HG02763 (cell line): Measurements from ENCODE around the gene EGFL8.

Source experiments
- ATAC-seq: cut with Tn5 transposase; IDR thresholded peaks from one replicate; pipeline ENCODE4 v1.9.1; 2021; ENCODE audit warnings: mild to moderate bottlenecking, moderate library complexity; ENCODE audit not compliant: unreplicated experiment

Gene EGFL8

DNA sequence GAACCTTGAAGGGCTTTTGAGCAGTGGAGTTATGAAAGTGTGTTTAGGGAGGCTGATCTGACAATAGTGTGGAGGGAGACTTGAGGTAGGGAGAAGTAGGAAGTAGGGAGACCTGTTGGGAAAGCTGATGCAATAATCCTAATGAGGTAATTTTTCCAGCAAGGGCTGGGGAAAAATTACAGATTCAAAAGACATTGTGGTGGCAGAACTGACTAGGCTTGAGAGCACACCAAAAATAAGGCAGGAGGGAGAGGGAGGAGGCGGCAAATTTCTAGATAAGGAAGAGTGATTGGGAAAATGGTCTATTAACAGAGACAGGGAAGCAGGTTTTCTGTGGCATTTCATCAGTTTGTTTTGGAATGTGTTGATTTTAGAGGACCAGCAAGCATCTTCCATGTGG, 18.1 kb upstream of the EGFL8 start:
- ATAC-seq = no peak

DNA sequence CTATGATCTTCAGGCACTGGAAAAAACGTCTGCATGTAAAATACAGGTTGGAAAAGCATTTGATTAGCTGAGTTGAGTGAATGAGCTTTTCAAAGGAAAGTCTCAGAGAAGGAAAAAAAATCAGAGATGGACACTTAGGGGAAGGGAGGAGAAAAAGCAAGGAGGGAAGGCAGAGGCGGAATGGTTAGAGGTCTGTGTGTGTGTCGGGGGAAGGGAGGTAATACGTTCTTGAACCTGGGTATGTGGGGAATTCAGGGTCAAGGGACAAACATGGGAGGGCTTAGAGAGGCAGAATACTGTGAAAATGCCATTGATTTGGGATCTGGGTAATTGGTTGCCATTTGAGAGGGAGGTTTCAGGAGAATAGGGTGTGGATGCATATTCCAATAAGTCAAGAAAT, 17.7 kb upstream of the EGFL8 start:
- ATAC-seq = no peak

DNA sequence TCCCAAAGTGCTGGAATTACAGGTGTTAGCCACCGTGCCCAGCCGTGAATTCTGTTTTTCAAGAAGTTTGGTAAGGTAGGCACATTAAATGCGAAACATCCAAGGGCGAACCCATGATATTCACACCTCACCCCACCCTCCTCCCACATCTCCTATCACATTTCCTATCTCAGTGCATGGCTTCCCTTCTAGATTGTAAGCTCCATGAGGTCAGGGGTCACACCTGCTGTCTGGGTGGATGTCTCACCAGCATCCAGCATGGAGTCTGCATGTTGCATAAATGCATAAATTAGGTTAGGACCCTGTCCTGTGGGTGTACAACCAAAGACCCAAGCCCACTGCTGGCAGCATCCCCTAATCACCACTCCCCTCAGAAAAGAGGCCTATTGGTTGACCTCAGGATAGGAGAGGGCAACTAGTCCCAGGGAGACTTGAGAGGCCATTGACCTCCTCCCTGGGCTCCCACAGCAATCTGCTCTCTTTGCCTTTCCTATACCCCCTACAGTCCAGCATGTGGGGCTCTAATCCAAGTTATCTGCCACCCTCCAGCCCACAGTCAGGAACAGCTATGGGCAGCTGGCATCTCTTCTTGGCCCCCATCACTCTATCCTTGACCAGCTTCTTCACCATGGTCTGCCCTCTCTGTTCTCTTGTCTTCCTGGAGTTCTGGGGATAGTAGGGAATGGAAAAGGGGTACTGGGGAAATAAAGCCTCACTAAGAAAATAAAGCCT, 16.8 kb upstream of the EGFL8 start:
- no peak for ATAC-seq

DNA sequence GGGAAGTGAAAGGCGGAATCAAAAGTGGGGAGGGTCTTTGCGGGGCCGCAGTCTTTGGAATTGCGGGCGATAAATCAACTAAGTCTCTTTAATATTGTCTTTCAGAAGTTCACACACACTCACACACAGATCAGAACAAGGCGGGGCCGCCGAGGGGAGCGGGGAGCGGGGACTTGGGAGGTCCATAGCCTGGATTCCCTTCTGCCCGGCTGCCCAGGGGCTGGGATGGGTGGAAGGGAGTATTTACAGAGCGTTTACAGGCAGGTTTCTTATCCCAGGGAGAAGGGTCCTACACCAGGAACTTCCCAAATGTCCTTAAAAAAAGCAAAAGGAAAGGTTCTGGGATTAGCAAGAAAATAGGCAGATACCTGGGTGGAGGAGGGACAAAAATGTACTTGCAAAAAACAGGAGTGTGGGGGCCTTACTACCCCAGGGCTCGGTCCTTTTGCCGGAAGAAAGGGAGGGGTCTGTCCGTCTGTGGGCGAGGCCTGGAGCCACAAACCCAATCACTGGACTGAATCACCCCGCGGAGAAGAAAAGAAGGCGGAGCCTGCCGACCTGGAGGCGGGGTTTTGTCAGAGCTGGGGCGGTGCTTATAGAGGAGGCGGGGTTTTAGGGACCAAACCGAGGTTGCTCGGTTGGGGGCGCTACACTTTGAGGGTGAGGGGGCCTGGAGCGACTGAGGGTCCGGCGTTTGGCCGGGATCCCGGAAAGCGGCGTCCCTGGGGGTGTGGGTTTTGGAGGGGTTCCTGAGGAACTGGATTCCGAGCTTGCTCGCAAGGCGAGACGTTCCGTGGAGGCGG, 15.9 kb upstream of the EGFL8 start:
- ATAC-seq = no peak

DNA sequence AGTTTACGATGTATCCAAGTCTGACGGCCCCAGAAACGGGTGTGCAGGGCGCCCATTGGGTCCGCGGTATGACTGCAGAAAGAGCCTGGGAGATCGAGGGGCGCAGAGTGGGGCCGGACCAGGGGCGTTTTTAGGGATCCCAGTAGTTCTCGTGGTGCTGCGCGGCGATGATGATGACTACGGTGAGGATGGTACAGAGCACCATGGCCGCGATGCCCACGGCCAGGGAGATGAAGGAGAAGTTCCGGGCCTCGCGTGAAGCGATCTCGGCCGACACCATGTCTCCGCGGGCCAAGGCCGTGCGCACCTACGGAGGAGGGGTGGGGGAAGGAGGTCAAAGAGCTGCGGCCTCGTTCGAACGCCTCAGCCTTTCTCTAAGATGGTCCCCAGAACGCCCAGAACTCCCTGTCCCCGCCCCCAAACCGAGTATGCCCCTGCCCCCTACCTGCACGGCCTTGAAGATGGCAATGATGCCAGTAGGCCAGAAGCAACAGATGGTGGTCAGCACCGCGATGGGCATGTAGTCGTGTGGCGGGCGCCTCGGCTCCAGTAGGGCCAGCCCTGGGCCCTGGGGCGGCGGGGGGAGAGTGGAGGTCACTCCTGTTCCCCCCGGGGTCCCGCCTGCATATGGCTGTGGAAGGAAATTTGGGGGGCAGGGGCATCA, 15.2 kb upstream of the EGFL8 start:
- ATAC-seq = no peak

DNA sequence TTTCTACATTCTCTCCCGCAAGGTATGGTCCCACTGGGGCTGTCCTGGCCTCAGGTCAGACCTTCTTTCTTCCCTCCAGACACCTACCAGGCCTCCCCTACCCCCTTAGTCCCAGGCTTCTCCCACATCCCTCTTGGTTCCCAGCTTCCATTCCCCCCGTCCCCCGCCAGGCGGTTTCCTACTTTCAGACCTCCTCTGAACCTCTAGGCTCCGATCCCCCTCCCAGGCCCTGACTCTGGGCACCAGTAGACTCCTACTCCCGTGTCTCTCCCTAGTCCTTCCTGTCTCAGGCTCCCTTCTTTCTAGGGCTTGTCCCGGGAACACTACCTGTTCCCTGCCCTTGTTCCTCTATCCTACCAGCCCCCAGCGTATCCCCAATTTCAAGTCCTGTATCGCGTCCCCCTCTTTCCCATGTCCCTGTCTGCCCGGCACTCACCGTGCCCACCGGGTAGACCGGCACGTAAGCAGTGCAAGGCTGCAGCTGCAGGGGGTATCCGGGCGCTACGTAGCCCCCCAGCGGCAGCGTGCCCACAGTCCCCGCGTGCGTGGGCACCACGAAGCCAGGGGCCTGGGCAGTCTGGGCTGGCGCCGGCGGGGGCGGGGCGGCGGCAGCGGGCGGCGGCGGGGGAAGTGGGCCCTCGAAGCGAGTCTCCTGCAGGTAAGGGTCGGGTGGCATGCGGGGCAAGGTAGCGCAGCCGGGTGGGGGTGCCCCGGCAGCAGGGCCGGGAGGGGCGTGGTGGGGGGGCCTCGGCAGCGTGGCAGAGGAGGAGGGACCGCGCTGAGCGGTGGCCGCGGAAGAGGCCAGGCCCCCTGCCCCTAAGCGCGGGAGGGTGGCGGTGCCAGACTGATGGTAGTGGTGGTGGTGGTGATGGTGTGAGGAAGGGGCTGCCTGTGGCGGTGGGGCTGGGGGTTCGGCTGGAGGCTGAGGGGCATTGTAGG, 14.2 kb upstream of the EGFL8 start:
- ATAC-seq = no peak

DNA sequence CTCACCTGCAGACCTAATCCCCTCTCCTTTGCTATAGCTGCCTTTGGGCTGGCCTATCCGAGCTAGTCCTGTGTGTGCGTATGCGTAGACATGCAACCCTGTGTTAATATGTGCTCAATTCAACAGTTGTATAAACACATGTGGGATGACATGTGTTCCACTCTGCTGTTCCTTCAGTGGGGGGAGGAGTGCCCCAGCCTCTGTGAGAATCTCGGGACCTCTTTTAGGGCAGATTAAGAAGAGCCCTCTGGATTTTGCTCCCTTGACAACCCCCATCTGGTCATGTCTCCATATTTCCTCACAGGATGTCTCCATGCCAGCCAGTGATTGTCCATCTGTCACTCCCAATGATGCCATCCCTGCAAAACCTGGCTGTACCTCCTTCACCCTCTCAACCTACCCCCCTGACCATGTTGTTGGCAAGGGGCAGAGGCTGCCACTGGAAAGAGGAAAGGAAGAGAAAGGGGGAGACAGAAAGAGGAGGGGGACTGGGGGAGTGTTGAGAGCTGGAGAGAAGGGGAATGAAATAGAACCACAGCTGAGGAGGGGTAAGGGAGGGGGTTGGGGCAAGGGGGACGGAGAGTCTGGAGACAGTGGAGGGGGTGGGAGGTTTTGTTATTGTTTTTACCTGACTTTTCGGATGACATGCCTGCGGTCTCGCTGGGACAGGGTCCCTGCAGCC, 13.1 kb upstream of the EGFL8 start:
- no peak for ATAC-seq

DNA sequence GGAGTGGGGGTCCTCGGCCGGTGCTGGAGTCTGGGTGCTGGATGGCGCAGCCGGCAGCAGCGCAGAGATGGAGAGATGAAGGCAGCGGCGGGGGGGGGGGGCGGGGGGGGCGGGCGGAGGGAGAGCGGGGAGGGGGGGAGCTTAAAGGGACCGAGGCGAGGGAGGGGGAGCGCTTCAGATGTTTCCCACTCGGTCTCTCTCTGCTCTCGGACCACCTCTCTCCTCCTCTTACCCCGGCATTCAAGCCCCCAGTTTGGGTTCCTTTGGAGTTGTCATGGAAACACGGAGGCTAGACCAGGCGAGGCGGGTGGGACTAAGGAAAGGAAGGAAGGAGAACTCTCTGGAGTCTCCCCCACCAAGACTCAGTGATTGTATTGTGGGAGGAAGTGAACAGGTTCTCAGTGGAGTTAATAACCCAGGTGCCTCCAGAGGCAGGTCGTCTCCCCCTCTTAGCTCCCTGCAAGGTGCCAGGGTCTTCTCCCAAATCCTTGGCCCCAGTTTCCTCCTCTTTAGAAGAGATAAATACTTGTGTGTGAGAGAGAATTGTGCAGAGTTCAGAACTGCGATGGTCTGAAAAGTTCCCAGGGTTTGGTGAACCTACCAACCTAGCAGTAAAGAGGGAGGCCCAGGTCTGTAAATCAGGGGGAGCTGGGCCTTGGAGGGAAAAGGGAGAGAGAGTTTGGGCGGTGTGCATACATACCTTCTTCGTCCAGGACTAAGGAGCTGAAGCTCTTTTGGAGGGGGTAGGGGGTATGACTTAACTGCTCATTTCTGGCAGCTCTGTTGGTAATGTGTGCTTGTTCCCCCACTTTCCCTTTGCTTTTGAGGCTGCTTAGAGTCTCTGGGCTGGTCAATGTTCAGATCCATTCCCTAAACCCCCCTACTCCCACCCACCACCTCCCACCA, 12.3 kb upstream of the EGFL8 start, which contains the start of gene PRRT1:
PRRT1 (minus strand) TSS at position 77 of the 906 bp plus-strand sequence. CDS start 112 bp downstream, outside the sequence.
- no peak for ATAC-seq

DNA sequence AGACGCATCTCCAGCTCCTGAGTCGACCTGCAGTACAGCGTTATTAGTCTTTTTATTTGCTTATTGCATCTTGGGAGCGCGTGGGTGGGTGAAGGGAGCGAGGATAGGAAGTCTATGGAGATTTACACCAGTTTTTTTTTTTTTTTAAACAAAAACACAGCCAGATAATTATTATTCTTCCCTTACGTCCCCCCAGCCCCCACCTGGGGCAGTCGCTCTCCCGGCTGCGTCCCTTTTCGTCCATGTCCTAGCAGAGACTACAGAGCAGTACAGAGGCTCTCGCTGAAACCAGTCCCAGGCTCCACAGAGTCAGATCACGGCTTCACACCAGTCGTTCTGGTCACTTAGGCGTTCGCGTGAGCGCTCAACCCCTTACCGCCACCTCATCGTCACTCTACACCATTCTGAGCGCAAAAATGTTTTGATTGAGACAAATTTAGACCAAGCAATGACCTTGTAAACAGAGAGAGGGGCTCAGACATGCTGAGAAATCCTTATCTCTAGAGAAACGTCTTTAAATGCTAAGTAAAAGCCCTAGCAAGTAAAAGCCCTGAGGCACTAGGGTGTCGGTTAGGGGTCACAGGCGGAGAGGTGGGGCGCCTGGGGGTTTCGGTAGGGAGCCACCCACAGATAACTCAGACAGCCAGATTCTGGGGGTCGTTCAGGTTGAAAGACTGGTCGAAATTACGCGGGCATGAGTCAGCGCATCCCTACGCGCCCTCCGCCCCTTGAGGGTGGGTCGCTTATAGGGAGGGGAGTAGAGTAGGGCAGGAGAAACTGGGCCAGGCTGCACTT, 11.4 kb upstream of the EGFL8 start:
- ATAC-seq = no peak

DNA sequence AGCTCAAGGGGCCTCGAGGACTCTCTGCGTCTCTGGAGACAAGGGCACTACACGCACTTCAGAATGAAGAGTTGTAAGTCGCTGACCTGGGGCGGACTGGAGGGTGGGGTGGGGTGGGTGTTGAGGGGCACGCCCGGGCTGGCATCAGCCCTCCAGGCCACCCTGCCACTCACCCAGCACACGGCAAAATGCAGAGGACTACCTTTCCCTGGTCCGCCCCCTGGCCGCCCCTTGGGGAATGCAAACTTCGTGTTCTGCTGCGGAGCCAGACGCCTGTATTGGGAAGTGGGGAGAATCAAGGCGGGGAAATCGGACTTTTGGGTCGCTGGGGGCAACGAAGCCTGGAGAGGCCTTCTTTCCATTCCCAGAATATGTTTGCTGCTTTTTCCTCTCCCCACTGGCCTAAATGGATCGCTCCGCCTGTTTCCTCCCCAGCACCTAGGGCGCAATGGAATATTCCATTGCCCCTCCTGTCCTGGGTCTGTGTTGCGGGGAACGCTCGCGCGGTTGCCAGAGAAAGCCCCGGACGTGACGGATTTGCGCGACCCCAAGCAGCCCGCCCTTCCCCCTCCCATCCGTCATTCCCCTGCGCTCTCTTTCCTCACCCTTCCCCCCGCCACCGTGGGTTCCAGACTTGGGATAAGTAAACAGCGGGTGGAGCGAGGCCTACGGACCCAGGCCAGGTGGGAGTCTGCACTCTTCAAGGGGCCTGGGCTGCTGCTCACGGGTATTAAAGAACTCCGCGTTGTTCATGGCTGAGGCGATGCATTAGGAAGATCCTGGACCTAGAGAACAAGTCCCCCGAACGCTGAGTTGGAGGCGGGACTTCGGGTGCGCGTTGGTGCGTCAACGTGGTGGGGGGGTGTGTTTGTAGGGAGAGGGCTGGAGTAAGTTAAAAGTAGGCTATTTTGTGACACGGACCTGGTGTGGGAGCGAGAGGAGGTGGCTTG, 10.6 kb upstream of the EGFL8 start, which contains the start of gene PPT2:
PPT2 (plus strand) TSS at position 578 of the 950 bp plus-strand sequence. CDS start 454 bp downstream, outside the sequence.
- ATAC-seq = peak; percentile 23

DNA sequence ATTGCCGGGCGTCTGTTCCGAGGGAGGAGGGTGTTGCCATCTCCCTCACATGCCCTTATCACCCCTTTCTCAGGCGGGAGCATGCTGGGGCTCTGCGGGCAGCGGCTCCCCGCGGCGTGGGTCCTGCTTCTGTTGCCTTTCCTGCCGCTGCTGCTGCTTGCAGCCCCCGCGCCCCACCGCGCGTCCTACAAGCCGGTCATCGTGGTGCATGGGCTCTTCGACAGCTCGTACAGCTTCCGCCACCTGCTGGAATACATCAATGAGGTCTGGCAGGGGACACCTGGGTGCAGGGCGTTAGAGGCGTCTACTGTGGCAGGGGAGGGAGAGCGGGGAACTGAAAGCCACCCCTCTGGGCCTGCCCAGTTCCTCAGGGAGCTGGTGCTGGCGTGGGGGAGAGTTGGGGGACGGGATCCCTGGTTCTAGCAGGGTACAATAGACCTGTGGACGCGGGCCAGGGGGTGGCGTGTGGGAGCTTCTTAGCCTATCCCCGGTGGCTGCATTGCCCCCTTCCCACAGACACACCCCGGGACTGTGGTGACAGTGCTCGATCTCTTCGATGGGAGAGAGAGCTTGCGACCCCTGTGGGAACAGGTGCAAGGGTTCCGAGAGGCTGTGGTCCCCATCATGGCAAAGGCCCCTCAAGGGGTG, 9.8 kb upstream of the EGFL8 start:
- peak; percentile 56 for ATAC-seq

DNA sequence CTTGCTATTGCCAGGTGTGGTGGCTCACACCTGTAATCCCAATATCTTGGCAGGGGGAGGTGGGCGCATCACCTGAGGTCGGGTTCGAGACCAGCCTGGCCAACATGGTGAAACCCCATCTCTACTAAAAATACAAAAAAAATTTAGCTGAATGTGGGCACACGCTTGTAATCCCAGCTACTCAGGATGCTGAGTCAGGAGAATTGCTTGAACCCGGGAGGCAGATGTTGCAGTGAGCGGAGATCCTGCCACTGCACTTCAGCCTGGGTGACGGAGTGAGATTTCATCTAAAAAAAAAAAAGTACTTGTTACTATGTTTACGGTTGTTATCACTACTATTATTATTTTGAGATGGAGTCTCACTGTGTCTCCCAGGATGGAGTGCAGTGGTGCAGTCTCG, 7.5 kb upstream of the EGFL8 start:
- no peak for ATAC-seq

DNA sequence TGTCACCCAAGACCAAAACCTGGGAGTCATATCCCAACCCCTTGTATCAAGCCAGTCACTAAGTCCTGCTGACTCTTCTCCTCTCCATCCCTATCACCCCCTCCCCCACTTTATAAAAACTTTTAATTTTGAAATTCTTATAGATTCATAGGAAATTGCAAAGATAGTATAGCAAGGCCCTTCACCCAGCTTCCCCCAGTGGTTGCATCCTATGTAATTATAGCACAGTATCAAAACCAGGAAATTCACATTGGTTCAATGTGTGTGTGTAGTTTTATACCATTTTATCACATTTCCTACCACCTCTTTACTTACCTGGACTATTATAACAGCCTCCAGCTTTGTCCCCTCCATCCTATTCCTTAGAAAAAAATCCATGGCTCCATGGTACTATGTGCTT, 6.3 kb upstream of the EGFL8 start:
- no peak for ATAC-seq

DNA sequence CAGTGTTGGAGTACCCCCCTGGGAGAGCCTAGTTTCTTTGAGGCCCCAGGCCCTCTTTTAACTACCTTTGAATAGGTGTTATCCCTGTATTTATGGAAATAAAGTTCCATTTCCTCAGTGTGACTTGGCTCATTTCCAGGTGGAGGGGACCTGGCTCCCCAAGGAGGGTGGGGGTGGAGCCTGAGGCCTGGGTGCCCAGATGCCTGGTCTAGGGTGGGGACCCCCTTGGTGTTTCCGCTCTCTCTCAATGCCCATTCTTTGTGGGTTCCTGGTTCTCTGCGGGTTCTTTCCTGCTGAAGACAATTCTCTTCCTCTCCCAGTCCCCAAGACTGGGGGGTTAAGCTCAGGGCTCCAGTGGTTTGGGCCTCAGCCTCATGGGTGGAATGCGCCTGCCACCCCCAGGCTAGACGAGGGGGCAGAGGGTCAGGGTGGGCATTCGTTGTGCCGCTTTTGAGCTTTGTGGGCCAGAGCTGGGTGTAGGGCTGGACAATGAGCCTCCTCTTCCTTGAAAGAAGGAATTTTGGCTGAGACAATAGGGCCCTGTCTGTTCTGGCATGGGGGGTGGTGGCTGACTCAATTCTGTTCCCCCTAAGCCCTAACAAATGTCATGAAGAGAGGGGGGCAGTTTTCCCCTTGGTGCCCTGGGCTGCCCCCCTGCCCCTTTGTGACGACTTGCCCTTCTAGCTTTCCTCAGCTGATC, 686 bp upstream of the EGFL8 start:
- ATAC-seq = no peak

DNA sequence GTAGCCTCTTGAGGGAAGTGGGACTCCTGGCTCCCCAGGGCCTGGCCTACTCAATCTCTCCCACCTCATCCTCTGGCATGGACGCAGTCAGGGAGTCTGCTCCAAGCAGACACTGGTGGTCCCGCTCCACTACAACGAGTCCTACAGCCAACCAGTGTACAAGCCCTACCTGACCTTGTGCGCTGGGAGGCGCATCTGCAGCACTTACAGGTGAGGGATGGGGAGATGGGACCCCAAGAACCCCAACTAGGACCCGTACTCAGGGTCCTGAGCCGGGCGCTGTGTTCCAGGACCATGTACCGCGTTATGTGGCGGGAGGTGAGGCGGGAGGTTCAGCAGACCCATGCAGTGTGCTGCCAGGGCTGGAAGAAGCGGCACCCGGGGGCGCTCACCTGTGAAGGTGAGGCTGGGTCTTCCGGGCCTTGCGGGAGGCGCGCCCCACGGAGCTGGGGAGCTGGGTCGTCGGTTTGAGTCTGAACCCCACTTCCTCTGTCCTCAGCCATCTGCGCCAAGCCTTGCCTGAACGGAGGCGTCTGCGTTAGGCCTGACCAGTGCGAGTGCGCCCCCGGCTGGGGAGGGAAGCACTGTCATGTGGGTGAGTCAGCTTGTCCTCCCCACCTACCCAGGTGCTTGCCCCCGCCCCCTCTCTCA, 2.1 kb downstream of the EGFL8 start:
- ATAC-seq = no peak
